BLaER1 (cell line): ENCODE data around the gene PRKN.

Source experiments
- H3K27ac ChIP-seq: shearing (Covaris generic); formaldehyde crosslinking; 2 replicates; pipeline ENCODE4 v1.8.1; 2022
- H3K27me3 ChIP-seq: shearing (Covaris generic); formaldehyde crosslinking; 2 replicates; pipeline ENCODE4 v1.8.1; 2022
- H3K36me3 ChIP-seq: shearing (Covaris generic); formaldehyde crosslinking; 2 replicates; pipeline ENCODE4 v1.8.1; 2022
- H3K4me1 ChIP-seq: shearing (Covaris generic); formaldehyde crosslinking; 2 replicates; pipeline ENCODE4 v1.8.1; 2022
- H3K4me2 ChIP-seq: shearing (Covaris generic); formaldehyde crosslinking; 2 replicates; pipeline ENCODE4 v1.8.1; 2022
- H3K4me3 ChIP-seq: shearing (Covaris generic); formaldehyde crosslinking; 2 replicates; pipeline ENCODE4 v1.8.1; 2022
- H3K9ac ChIP-seq: shearing (Covaris generic); formaldehyde crosslinking; 2 replicates; pipeline ENCODE4 v1.8.1; 2022
- H3K9me3 ChIP-seq: shearing (Covaris generic); formaldehyde crosslinking; 2 replicates; pipeline ENCODE4 v1.8.1; 2022
- H4K20me1 ChIP-seq: shearing (Covaris generic); formaldehyde crosslinking; 2 replicates; pipeline ENCODE4 v1.8.1; 2022
- Cebpa-rat ChIP-seq: shearing (Covaris generic); IDR thresholded peaks from 2 replicates; pipeline ENCODE4 v1.8.1; 2022

Gene PRKN

DNA sequence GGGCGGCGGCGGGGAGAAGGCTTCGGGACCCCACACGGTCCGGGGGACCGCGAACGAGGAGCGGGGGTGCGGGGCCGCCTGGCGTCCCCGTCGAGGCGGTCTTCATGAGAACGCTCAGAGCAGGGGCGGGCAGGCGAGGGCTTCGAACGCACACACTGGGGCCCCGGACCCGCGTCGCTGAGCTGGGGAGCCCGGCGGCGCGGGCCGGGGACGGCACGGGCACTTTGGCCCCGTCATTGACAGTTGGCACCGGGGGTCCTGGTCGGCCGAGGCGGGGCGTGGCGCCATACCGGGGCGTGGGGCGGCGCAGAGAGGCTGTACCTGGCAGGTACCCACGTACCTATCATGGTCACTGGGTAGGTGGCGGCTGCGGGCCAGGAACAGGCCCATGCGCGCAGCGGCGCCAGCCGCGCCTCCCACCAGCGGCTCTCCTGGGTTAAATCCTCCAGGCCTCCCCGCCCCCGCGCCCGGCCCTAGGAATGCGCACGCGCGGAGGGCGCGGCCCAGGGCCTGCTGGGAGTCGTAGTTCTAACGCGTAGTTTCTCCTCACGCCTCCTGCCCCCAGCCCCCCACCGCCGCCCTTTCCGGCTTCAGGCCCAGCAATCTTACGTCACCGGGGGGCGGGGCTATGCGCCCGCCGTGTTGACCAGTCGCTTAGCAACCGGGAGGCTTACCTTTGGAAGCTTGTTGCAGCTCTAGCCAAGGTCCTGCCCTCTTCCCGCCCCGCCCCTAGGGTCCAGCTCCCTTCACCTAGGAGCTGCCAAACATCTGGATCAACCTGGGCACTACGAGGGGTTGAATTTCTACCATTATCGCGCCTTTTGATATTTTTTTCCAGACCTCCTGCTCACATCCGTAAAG, at the start of gene PRKN, which contains the start of gene PACRG:
Gene PRKN (minus strand): TSS at position 445 of the 861 bp plus-strand sequence.
Gene PACRG (plus strand): TSS at position 653 of the 861 bp plus-strand sequence.
- H3K9ac ChIP-seq: peak within 1 kb of the TSS; percentile 77
- peak within 1 kb of the TSS; percentile 82 for H3K4me2 ChIP-seq
- TF ChIP-seq Cebpa-rat: no peak
- no peaks in the 10 kb centered on the region for H3K36me3 ChIP-seq
- H3K27me3 ChIP-seq: no peaks in the 10 kb centered on the region
- H3K9me3 ChIP-seq: 0 out of 2 replicates have a peak, but pooled peaks cover 3% of the 10 kb centered on the region
- H4K20me1 ChIP-seq: no peaks in the 10 kb centered on the region
- no peaks in the 10 kb centered on the region for H3K4me1 ChIP-seq
- peak within 1 kb of the TSS; percentile 83 for H3K4me3 ChIP-seq
- peak within 1 kb of the TSS; percentile 63 for H3K27ac ChIP-seq

DNA sequence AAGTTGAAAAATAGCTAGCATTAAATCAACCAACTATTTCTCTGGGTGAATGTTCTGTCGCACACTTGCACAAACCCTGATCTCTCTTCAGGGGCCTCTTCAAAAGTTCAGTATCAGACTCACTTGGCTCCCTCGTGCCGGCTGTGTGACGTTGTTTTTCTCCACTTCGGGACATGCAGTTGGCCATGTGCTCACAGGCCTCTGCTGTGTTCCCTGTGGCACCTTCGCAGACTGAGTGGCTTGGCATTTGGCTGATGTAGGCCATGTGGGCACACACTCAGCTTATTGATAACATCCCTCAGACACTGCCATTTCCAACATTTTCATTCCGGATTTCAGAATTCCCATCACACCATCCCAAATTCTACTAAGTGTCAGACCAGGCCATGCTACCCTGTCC, 49.5 kb upstream of the PRKN start:
- Histone ChIP-seq H3K4me1 (no peaks in the 10 kb centered on the region), H3K4me2 (no peak overlapping the region), H4K20me1 (no peaks in the 10 kb centered on the region), H3K27me3 (no peaks in the 10 kb centered on the region), H3K27ac (no peak overlapping the region), H3K4me3 (no peak overlapping the region), H3K36me3 (no peaks in the 10 kb centered on the region), H3K9ac (no peak overlapping the region), H3K9me3 (no peaks in the 10 kb centered on the region; the same call in 1 of the 2 replicates)
- no peak for TF ChIP-seq Cebpa-rat

- Histone ChIP-seq H3K4me2 (no peak overlapping the region), H3K9me3 (no peaks in the 10 kb centered on the region), H3K27ac (no peak overlapping the region), H3K36me3 (no peaks in the 10 kb centered on the region), H4K20me1 (no peaks in the 10 kb centered on the region), H3K4me3 (no peak overlapping the region), H3K9ac (no peak overlapping the region), H3K4me1 (0 out of 2 replicates have a peak, but pooled peaks cover under 1% of the 10 kb centered on the region), H3K27me3 (no peaks in the 10 kb centered on the region)
- no peak for TF ChIP-seq Cebpa-rat
Observed at GRCh38 chr6:162773996-162774395, 46.4 kb upstream of the PRKN start.

- Histone ChIP-seq H3K9me3 (no peaks in the 10 kb centered on the region), H3K4me2 (no peak overlapping the region), H3K4me1 (0 out of 2 replicates have a peak, but pooled peaks cover 4% of the 10 kb centered on the region), H3K36me3 (no peaks in the 10 kb centered on the region), H3K27me3 (no peaks in the 10 kb centered on the region), H4K20me1 (no peaks in the 10 kb centered on the region), H3K4me3 (no peak overlapping the region), H3K9ac (no peak overlapping the region), H3K27ac (no peak overlapping the region)
- TF ChIP-seq Cebpa-rat: no peak
Observed at GRCh38 chr6:162772466-162772865, 44.9 kb upstream of the PRKN start.

- no peaks in the 10 kb centered on the region for H3K36me3 ChIP-seq
- H4K20me1 ChIP-seq: no peaks in the 10 kb centered on the region
- no peak for TF ChIP-seq Cebpa-rat
- 0 out of 2 replicates have a peak, but pooled peaks cover 4% of the 10 kb centered on the region for H3K4me1 ChIP-seq
- no peaks in the 10 kb centered on the region for H3K9me3 ChIP-seq
- no peak overlapping the region for H3K4me3 ChIP-seq
- no peak overlapping the region for H3K27ac ChIP-seq
- H3K9ac ChIP-seq: no peak overlapping the region
- no peak overlapping the region for H3K4me2 ChIP-seq
- no peaks in the 10 kb centered on the region for H3K27me3 ChIP-seq
Observed at GRCh38 chr6:162770955-162771354, 43.4 kb upstream of the PRKN start.

DNA sequence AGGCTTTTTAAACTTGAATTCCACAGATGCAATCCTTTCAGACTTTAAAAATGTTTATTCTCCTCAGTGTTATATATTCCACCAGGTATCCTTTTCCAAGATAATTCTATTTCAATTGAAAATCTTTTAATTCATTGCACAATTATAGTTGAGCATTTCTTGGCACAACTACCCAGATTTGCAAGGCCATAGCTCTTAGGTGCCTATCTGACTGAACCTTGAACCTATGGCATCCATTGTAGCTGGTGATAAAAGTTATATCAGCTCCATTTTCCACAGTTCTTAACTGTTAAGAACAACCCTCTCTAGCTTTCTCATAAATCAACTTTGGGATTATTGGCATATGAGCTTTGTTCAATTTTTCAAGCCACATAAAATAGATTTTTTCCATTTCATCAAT, 42.6 kb upstream of the PRKN start:
- no peaks in the 10 kb centered on the region for H3K27me3 ChIP-seq
- no peak overlapping the region for H3K27ac ChIP-seq
- H3K36me3 ChIP-seq: no peaks in the 10 kb centered on the region
- H3K9me3 ChIP-seq: no peaks in the 10 kb centered on the region
- 0 out of 2 replicates have a peak, but pooled peaks cover 4% of the 10 kb centered on the region for H3K4me1 ChIP-seq
- H3K4me2 ChIP-seq: no peak overlapping the region
- H3K4me3 ChIP-seq: no peak overlapping the region
- H3K9ac ChIP-seq: no peak overlapping the region
- TF ChIP-seq Cebpa-rat: no peak
- H4K20me1 ChIP-seq: no peaks in the 10 kb centered on the region

- H3K9me3 ChIP-seq: no peaks in the 10 kb centered on the region
- TF ChIP-seq Cebpa-rat: no peak
- H3K9ac ChIP-seq: no peak overlapping the region
- H3K27me3 ChIP-seq: no peaks in the 10 kb centered on the region
- no peaks in the 10 kb centered on the region for H4K20me1 ChIP-seq
- no peaks in the 10 kb centered on the region for H3K4me1 ChIP-seq
- no peak overlapping the region for H3K4me2 ChIP-seq
- no peak overlapping the region for H3K27ac ChIP-seq
- no peak overlapping the region for H3K4me3 ChIP-seq
- H3K36me3 ChIP-seq: no peaks in the 10 kb centered on the region
Observed at GRCh38 chr6:162753775-162754174, 26.2 kb upstream of the PRKN start.

- Histone ChIP-seq H3K9ac (no peak overlapping the region), H4K20me1 (no peaks in the 10 kb centered on the region), H3K27me3 (no peaks in the 10 kb centered on the region), H3K4me3 (no peak overlapping the region), H3K4me2 (no peak overlapping the region), H3K9me3 (no peaks in the 10 kb centered on the region), H3K27ac (no peak overlapping the region), H3K4me1 (no peaks in the 10 kb centered on the region), H3K36me3 (no peaks in the 10 kb centered on the region)
- no peak for TF ChIP-seq Cebpa-rat
Observed at GRCh38 chr6:162751211-162751859, 23.8 kb upstream of the PRKN start.

DNA sequence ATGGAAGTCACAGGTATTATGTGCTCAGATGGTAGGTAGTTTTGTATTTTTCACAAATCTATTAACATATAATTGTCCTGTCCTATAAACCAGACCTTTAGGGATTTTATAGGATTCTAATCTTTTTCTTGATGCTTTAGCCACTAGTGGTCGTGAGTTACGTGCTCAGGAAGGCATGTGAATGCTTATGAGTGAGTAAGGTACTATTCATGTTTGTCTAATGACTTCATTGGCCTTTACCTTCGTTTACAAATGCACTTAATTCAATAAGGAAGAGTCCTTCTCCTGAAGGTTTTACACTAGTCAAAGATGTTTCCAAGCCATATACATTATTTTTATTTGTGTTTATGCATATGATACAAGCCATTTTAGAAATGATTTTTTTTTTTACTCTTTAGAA, 23.2 kb upstream of the PRKN start:
- Histone ChIP-seq H3K4me3 (no peak overlapping the region), H3K36me3 (no peaks in the 10 kb centered on the region), H3K4me1 (no peaks in the 10 kb centered on the region), H3K9me3 (no peaks in the 10 kb centered on the region), H3K4me2 (no peak overlapping the region), H3K27me3 (no peaks in the 10 kb centered on the region), H4K20me1 (no peaks in the 10 kb centered on the region), H3K9ac (no peak overlapping the region), H3K27ac (no peak overlapping the region)
- no peak for TF ChIP-seq Cebpa-rat

- TF ChIP-seq Cebpa-rat: no peak
- Histone ChIP-seq H4K20me1 (no peaks in the 10 kb centered on the region), H3K4me3 (no peak overlapping the region), H3K36me3 (no peaks in the 10 kb centered on the region), H3K4me2 (no peak overlapping the region), H3K27me3 (no peaks in the 10 kb centered on the region), H3K27ac (no peak overlapping the region), H3K4me1 (no peaks in the 10 kb centered on the region), H3K9ac (no peak overlapping the region), H3K9me3 (no peaks in the 10 kb centered on the region)
Observed at GRCh38 chr6:162736961-162737360, 9.4 kb upstream of the PRKN start.
